HEK293 (cell line): ENCODE data around the gene KLK6.

Experiments
- CTCF ChIA-PET: fragments of 350-600 bp; formaldehyde crosslinking; extraction: SDS; loops from one replicate; lab custom pipeline; 2021; ENCODE audit warnings: antibody characterized with exemption; lab: Yijun Ruan, JAX
- POLR2A ChIA-PET: fragments of 300-600 bp; formaldehyde crosslinking; extraction: SDS; loops from one replicate; lab custom pipeline; 2020; ENCODE audit warnings: antibody characterized with exemption, inconsistent platforms; lab: Yijun Ruan, JAX
- H3K27ac ChIP-seq: fragments of 200-500 bp; sonication (Bioruptor generic); 2 replicates; pipeline ENCODE4 v1.5.1; 2014; ENCODE audit warnings: low read depth, low read length, control low read depth, inconsistent platforms; ENCODE audit errors: extremely low read depth
- H3K36me3 ChIP-seq, 2 experiments: fragments of 200-500 bp in 1 of 2; sonication (Bioruptor generic) in 1 of 2; 1 replicate in 1 of 2; 2 replicates in 1 of 2; pipeline ENCODE4 v1.5.1; 2014 to 2017; ENCODE audit warnings: inconsistent platforms in 2 of 2, low read length in 2 of 2; ENCODE audit not compliant: control insufficient read depth in 2 of 2, insufficient read depth in 1 of 2
- H3K4me1 ChIP-seq: fragments of 200-500 bp; sonication (Bioruptor generic); 2 replicates; pipeline ENCODE4 v1.5.1; 2014; ENCODE audit warnings: mild to moderate bottlenecking, low read length, inconsistent platforms; ENCODE audit not compliant: control insufficient read depth, insufficient read depth
- H3K4me3 ChIP-seq: 2 replicates; pipeline ENCODE4 v1.5.1; 2011; ENCODE audit warnings: low read depth, mild to moderate bottlenecking, control low read depth, low read length, moderate library complexity
- H3K9me3 ChIP-seq: fragments of 200-500 bp; sonication (Bioruptor generic); 2 replicates; pipeline ENCODE4 v1.5.1; 2014; ENCODE audit warnings: low read depth, low read length, inconsistent platforms; ENCODE audit not compliant: control insufficient read depth, insufficient read depth
- BCL6B ChIP-seq: fragments of 450-650 bp; formaldehyde crosslinking; IDR thresholded peaks from 2 replicates; pipeline ENCODE4 v1.5.1; 2017; ENCODE audit warnings: missing biosample characterization, missing genetic modification characterization
- HOXA7 ChIP-seq: sonication (generic); formaldehyde crosslinking; IDR thresholded peaks from 2 replicates; pipeline ENCODE4 v1.8.1; 2022; ENCODE audit warnings: missing genetic modification reagents, borderline replicate concordance
- HOXD13 ChIP-seq: sonication (generic); formaldehyde crosslinking; IDR thresholded peaks from 2 replicates; pipeline ENCODE4 v1.8.0; 2022; ENCODE audit warnings: missing genetic modification reagents, borderline replicate concordance
- IKZF3 ChIP-seq: fragments of 450-650 bp; IDR thresholded peaks from 2 replicates; pipeline ENCODE4 v1.5.0; 2018; ENCODE audit warnings: missing biosample characterization, mild to moderate bottlenecking, missing genetic modification characterization, moderate library complexity
- KLF16 ChIP-seq: fragments of 450-650 bp; formaldehyde crosslinking; IDR thresholded peaks from 2 replicates; pipeline ENCODE4 v1.5.1; 2017; ENCODE audit warnings: missing biosample characterization, missing genetic modification characterization
- OSR2 ChIP-seq: fragments of 450-650 bp; formaldehyde crosslinking; IDR thresholded peaks from 2 replicates; pipeline ENCODE4 v1.5.1; 2016; ENCODE audit warnings: missing biosample characterization, missing genetic modification characterization
- PRDM1 ChIP-seq: fragments of 450-650 bp; formaldehyde crosslinking; IDR thresholded peaks from 2 replicates; pipeline ENCODE4; 2016; ENCODE audit warnings: missing biosample characterization, missing genetic modification characterization
- SP2 ChIP-seq: fragments of 450-650 bp; formaldehyde crosslinking; IDR thresholded peaks from 2 replicates; pipeline ENCODE4 v1.5.1; 2016; ENCODE audit warnings: missing biosample characterization, missing genetic modification characterization
- TRIM28 ChIP-seq: IDR thresholded peaks from 2 replicates; pipeline ENCODE4 v1.6.1; 2011; ENCODE audit warnings: low read length, control low read depth, borderline replicate concordance
- WT1 ChIP-seq: fragments of 450-650 bp; formaldehyde crosslinking; IDR thresholded peaks from 2 replicates; pipeline ENCODE4 v1.5.1; 2016; ENCODE audit warnings: missing biosample characterization, missing genetic modification characterization
- ZBTB21 ChIP-seq: fragments of 450-650 bp; formaldehyde crosslinking; IDR thresholded peaks from 2 replicates; pipeline ENCODE4 v1.5.1; 2017; ENCODE audit warnings: missing biosample characterization, missing genetic modification characterization
- ZNF140 ChIP-seq: fragments of 450-650 bp; formaldehyde crosslinking; IDR thresholded peaks from 2 replicates; pipeline ENCODE4 v1.5.1; 2016; ENCODE audit warnings: missing biosample characterization, missing genetic modification characterization
- ZNF146 ChIP-seq: fragments of 450-650 bp; formaldehyde crosslinking; IDR thresholded peaks from 2 replicates; pipeline ENCODE4 v1.5.1; 2016; ENCODE audit warnings: missing biosample characterization, missing genetic modification characterization
- ZNF16 ChIP-seq: fragments of 450-650 bp; formaldehyde crosslinking; IDR thresholded peaks from 2 replicates; pipeline ENCODE4 v1.5.1; 2016; ENCODE audit warnings: low read depth, missing biosample characterization, missing genetic modification characterization
- ZNF169 ChIP-seq: fragments of 450-650 bp; formaldehyde crosslinking; IDR thresholded peaks from 2 replicates; pipeline ENCODE4 v1.5.1; 2016; ENCODE audit warnings: missing biosample characterization, missing genetic modification characterization
- ZNF184 ChIP-seq: fragments of 450-650 bp; IDR thresholded peaks from 2 replicates; pipeline ENCODE4 v1.5.1; 2018; ENCODE audit warnings: missing biosample characterization, mild to moderate bottlenecking, missing genetic modification characterization
- ZNF19 ChIP-seq: fragments of 450-650 bp; formaldehyde crosslinking; IDR thresholded peaks from 2 replicates; pipeline ENCODE4; 2016; ENCODE audit warnings: missing biosample characterization, missing genetic modification characterization, low read depth
- ZNF223 ChIP-seq: fragments of 450-650 bp; formaldehyde crosslinking; IDR thresholded peaks from 2 replicates; pipeline ENCODE4 v1.5.1; 2016; ENCODE audit warnings: missing biosample characterization, missing genetic modification characterization
- ZNF26 ChIP-seq: fragments of 450-650 bp; formaldehyde crosslinking; IDR thresholded peaks from 2 replicates; pipeline ENCODE4 v1.5.1; 2016; ENCODE audit warnings: missing biosample characterization, missing genetic modification characterization
- ZNF274 ChIP-seq, 2 experiments: fragments of 200-500 bp in 1 of 2; fragments of 450-650 bp in 1 of 2; sonication (Bioruptor generic) in 1 of 2; formaldehyde crosslinking in 1 of 2; IDR thresholded peaks; 2 replicates each; pipeline versions ENCODE4 v1.5.1 to v1.6.1; 2014 to 2016; ENCODE audit warnings: borderline replicate concordance in 1 of 2, inconsistent platforms in 1 of 2, low read length in 1 of 2, missing biosample characterization in 1 of 2, missing genetic modification characterization in 1 of 2
- ZNF558 ChIP-seq: fragments of 450-650 bp; formaldehyde crosslinking; IDR thresholded peaks from 2 replicates; pipeline ENCODE4 v1.5.1; 2016; ENCODE audit warnings: missing biosample characterization, missing genetic modification characterization
- ZNF624 ChIP-seq: fragments of 450-650 bp; formaldehyde crosslinking; IDR thresholded peaks from 2 replicates; pipeline ENCODE4 v1.5.1; 2017; ENCODE audit warnings: missing biosample characterization, missing genetic modification characterization
- ZNF629 ChIP-seq: fragments of 450-650 bp; formaldehyde crosslinking; IDR thresholded peaks from 2 replicates; pipeline ENCODE4 v1.5.1; 2017; ENCODE audit warnings: missing biosample characterization, missing genetic modification characterization
- ZNF670 ChIP-seq: fragments of 450-650 bp; formaldehyde crosslinking; IDR thresholded peaks from 2 replicates; pipeline ENCODE4 v1.5.1; 2016; ENCODE audit warnings: missing biosample characterization, missing genetic modification characterization, low read depth
- ZNF701 ChIP-seq: fragments of 450-650 bp; formaldehyde crosslinking; IDR thresholded peaks from 2 replicates; pipeline ENCODE4 v1.5.1; 2016; ENCODE audit warnings: missing biosample characterization, missing genetic modification characterization
- ZNF76 ChIP-seq: fragments of 450-650 bp; formaldehyde crosslinking; IDR thresholded peaks from 2 replicates; pipeline ENCODE4; 2016; ENCODE audit warnings: low read depth, missing biosample characterization, missing genetic modification characterization, borderline replicate concordance
- ZSCAN16 ChIP-seq: fragments of 450-650 bp; formaldehyde crosslinking; IDR thresholded peaks from 2 replicates; pipeline ENCODE4 v1.5.1; 2016; ENCODE audit warnings: missing biosample characterization, missing genetic modification characterization
- TF ChIP-seq, protein P1 (sequence below): fragments of 450-650 bp; formaldehyde crosslinking; IDR thresholded peaks from 2 replicates; pipeline ENCODE4 v1.5.0; 2017; ENCODE audit warnings: missing biosample characterization, missing genetic modification characterization, borderline replicate concordance
- TF ChIP-seq, protein P2 (sequence below): fragments of 450-650 bp; formaldehyde crosslinking; conservative IDR thresholded peaks from 2 replicates; pipeline ENCODE4 v1.5.1; 2016; ENCODE audit warnings: low read depth, missing biosample characterization, missing genetic modification characterization

KLK6 gene

DNA sequence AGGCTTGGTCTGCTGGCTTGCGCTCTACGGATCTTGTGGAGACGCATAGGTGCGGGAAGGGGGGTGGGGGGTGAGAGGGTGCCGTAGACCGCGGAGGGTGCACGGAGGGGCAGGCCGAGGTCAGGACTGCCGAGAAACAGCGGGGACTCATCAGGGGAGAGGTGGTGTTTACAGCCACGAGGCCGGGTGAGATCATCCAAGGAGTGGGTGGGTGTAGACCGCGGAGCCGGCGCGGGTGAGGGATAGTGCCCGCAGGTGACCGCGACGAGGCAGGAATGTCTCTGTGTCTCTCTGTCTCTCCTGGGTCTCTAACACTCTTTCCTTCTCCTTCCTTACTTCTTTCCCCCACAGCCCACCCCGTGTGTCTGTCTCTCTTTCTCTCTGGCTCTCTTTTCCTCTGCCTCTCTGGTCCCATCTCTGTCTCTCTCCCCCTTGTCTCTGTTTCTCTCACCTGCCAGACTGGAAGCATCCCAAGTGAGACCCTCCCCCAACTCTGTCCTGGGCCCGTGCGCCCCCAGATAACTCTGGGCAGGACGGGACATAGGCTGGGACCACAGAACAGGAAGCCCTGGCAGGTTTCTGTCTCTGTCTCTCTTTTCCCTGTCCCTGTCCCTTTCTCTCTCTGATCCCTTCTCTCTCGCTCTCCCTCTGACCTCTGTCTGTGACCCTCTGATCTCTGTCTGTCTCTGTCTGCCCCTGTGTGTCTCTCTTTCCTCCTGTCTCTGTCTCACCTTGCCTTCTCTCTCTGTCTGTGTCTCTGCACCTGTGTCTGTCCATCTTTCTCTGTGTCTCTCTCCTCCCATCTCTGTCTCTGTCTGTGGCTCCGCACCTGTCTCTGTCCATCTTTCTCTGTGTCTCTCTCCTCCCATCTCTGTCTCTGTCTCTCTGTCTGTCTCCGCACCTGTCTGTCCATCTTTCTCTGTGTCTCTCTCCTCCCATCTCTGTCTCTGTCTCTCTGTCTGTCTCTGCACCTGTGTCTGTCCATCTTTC, 56.4 kb downstream of the KLK6 start:
- Histone ChIP-seq H3K27ac (no peak overlapping the region; the same call in 1 of the 2 replicates), H3K4me3 (no peak overlapping the region), H3K36me3 (no peaks in the 10 kb centered on the region), H3K9me3 (no peaks in the 10 kb centered on the region), H3K4me1 (peaks cover 3% of the 10 kb centered on the region)
- CTCF ChIA-PET: interaction anchor here (5.9 kb wide), 1 partner anchor 9 kb away, joined by 50 read pairs; no protein-coding TSS in a partner anchor
- POLR2A ChIA-PET: interaction anchor here (0.6 kb wide), 3 partner anchors 69 to 1437 kb away, joined by 4 to 5 read pairs (median 4); no protein-coding TSS in a partner anchor
- TF ChIP-seq IKZF3 (tag by site-specific recombination) (no peak), ZSCAN16 (tag by site-specific recombination) (no peak), ZNF26 (tag by site-specific recombination) (no peak), ZNF16 (tag by site-specific recombination) (no peak), PRDM1 (tag by site-specific recombination) (no peak), WT1 (no peak), ZNF184 (tag by site-specific recombination) (no peak), ZNF624 (tag by site-specific recombination) (no peak), SP2 (peak; percentile 20; the same call in 1 of the 2 replicates), ZNF629 (tag by site-specific recombination) (no peak), ZNF558 (tag by site-specific recombination) (no peak), OSR2 (tag by site-specific recombination) (no peak), ZNF76 (no peak; the same call in 1 of the 2 replicates), HOXA7 (no peak), TRIM28 (no peak), HOXD13 (CRISPR knock-in tag) (no peak), ZNF274 (IDR thresholded peaks at IDR 0.05; ENCODE audit: low read length) (no peak), ZNF274 (tag by site-specific recombination; IDR thresholded peaks at IDR 0.05; ENCODE audit: borderline replicate concordance) (no peak), ZNF169 (tag by site-specific recombination) (no peak), ZBTB21 (tag by site-specific recombination) (0 out of 2 replicates have a peak, but pooled peaks have one; percentile 15), BCL6B (tag by site-specific recombination) (no peak), KLF16 (peak; percentile 58; the same call in 1 of the 2 replicates), ZNF146 (tag by site-specific recombination) (no peak), ZNF19 (no peak), ZNF140 (tag by site-specific recombination) (no peak), ZNF223 (no peak), ZNF670 (tag by site-specific recombination) (no peak), ZNF701 (no peak)
- TF ChIP-seq, protein P1, sequence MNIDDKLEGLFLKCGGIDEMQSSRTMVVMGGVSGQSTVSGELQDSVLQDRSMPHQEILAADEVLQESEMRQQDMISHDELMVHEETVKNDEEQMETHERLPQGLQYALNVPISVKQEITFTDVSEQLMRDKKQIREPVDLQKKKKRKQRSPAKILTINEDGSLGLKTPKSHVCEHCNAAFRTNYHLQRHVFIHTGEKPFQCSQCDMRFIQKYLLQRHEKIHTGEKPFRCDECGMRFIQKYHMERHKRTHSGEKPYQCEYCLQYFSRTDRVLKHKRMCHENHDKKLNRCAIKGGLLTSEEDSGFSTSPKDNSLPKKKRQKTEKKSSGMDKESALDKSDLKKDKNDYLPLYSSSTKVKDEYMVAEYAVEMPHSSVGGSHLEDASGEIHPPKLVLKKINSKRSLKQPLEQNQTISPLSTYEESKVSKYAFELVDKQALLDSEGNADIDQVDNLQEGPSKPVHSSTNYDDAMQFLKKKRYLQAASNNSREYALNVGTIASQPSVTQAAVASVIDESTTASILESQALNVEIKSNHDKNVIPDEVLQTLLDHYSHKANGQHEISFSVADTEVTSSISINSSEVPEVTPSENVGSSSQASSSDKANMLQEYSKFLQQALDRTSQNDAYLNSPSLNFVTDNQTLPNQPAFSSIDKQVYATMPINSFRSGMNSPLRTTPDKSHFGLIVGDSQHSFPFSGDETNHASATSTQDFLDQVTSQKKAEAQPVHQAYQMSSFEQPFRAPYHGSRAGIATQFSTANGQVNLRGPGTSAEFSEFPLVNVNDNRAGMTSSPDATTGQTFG (tag by site-specific recombination): no peak
- TF ChIP-seq, protein P2, sequence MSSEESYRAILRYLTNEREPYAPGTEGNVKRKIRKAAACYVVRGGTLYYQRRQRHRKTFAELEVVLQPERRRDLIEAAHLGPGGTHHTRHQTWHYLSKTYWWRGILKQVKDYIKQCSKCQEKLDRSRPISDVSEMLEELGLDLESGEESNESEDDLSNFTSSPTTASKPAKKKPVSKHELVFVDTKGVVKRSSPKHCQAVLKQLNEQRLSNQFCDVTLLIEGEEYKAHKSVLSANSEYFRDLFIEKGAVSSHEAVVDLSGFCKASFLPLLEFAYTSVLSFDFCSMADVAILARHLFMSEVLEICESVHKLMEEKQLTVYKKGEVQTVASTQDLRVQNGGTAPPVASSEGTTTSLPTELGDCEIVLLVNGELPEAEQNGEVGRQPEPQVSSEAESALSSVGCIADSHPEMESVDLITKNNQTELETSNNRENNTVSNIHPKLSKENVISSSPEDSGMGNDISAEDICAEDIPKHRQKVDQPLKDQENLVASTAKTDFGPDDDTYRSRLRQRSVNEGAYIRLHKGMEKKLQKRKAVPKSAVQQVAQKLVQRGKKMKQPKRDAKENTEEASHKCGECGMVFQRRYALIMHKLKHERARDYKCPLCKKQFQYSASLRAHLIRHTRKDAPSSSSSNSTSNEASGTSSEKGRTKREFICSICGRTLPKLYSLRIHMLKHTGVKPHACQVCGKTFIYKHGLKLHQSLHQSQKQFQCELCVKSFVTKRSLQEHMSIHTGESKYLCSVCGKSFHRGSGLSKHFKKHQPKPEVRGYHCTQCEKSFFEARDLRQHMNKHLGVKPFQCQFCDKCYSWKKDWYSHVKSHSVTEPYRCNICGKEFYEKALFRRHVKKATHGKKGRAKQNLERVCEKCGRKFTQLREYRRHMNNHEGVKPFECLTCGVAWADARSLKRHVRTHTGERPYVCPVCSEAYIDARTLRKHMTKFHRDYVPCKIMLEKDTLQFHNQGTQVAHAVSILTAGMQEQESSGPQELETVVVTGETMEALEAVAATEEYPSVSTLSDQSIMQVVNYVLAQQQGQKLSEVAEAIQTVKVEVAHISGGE: no peak
